G401 (cell line): ENCODE results near the gene LSP1. TPM values are rescaled to one million over a fixed set of nuclear protein-coding genes. Genes with fewer than 3 reads are reported as not detected.

Experiments used
- DNase-seq: peaks from one replicate; pipeline ENCODE4 v3.0.0-alpha.2; 2015; ENCODE audit warnings: low spot score
- in situ Hi-C: cut with HindIII; loops from 2 replicates; pipeline ENCODE4 v1.10.0; 2016; ENCODE audit warnings: low sequenced_read_pairs, mixed read lengths
- total RNA-seq: library from RNA; depleted of rRNA; stranded (reverse); fragments of >200 nt; shearing (Covaris generic); gene quantifications from 2 replicates; pipeline ENCODE4 v1.2.3, GENCODE V29; 2014

Gene LSP1
- total RNA-seq, 1 experiment from 2014 or later, result 0.20 TPM

DNA sequence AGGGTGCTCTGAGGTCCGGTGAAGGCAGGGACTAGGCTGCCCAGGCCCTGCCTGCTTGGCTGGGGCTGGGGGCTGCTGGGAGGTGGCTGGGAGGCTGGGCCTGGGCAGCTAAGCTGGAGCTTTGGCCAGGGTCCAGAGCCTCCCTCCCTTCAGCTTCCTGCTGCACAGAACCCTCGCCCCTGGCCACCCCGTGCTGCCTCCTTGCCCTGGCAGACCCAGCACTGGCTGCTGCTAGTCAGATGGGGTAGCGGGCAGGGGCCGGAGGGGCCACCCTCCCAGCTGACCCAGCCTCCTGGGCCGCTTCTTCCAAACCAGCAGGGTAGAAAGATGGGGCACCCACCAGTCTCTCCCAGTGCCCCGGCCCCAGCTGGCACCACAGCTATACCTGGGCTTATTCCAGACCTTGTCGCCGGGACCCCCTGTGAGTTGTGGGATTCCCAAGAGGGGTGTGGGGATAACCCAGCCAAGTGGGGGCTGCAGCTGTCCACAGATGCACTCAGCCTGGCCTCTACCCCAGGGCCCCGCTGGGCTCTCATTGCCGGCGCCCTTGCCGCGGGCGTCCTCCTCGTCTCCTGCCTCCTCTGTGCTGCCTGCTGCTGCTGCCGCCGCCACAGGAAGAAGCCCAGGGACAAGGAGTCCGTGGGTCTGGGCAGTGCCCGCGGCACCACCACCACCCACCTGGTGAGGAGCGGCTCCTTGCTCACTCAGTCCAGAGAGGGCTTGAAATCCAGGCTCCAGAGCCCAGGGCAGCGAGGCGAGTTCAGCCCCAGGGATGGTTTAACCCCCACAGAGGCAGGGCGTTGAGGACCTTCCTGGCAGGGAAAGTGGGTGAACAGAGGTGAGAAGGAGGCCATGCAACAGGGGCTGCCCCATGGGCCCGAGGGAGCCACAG, 17.9 kb upstream of the LSP1 start, which contains the start of gene SYT8:
SYT8 (plus strand) TSS at position 212 of the 892 bp plus-strand sequence; CDS start at position 328, 116 bp downstream.
- in situ Hi-C loops, result no loop called here
- no peak for DNase-seq

GRCh38 chr11:1835671-1836010, 17.2 kb upstream of the LSP1 start:
- in situ Hi-C loops, result no loop called here
- no peak for DNase-seq

DNA sequence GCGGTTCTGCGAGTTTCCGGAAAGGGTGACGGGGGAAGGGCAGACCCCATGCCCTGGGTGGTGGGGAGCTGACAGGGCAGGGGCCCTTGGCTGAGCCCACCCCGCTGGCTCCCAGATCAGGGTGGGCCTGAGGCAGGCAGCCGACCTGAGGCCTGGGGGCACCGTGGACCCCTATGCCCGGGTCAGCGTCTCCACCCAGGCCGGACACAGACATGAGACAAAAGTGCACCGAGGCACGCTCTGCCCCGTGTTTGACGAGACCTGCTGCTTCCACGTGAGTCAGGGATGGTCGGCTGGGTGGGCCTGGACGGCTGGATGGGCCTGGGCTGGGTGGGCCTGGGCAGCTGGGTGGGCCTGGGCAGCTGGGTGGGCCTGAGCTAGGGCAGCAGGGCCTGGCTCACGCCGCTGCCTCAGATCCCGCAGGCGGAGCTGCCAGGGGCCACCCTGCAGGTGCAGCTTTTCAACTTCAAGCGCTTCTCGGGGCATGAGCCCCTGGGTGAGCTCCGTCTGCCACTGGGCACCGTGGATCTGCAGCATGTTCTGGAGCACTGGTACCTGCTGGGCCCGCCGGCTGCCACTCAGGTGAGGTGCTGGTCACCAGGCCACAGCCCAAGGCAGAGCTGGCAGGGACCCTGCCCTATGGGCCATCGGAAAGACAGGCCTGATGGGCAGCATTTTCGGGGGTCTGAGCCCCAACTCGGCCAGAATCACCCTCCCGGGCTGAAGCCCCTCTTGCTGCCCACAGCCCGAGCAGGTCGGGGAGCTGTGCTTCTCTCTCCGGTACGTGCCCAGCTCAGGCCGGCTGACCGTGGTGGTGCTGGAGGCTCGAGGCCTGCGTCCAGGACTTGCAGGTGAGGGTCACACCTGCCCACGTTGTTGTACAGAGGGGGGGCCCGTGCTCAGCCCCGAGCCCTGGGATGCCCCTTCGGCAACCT, 16.6 kb upstream of the LSP1 start:
- peak; percentile 12 for DNase-seq
- in situ Hi-C loops, result no loop called here

GRCh38 chr11:1837171-1838076, 15.5 kb upstream of the LSP1 start:
- peak; percentile 19 for DNase-seq
- in situ Hi-C loops, result no loop called here

GRCh38 chr11:1838077-1838425, 14.8 kb upstream of the LSP1 start:
- no peak for DNase-seq
- in situ Hi-C loops, result no loop called here

- in situ Hi-C loops, result no loop called here
- DNase-seq, result no peak
Observed at GRCh38 chr11:1838426-1839144, 14.3 kb upstream of the LSP1 start, which contains the start of gene TNNI2. TNNI2 (plus strand) TSS chr11:1838981; CDS start chr11:1839697, 716 bp downstream.

GRCh38 chr11:1839204-1839923, 13.5 kb upstream of the LSP1 start:
- no peak for DNase-seq

DNA sequence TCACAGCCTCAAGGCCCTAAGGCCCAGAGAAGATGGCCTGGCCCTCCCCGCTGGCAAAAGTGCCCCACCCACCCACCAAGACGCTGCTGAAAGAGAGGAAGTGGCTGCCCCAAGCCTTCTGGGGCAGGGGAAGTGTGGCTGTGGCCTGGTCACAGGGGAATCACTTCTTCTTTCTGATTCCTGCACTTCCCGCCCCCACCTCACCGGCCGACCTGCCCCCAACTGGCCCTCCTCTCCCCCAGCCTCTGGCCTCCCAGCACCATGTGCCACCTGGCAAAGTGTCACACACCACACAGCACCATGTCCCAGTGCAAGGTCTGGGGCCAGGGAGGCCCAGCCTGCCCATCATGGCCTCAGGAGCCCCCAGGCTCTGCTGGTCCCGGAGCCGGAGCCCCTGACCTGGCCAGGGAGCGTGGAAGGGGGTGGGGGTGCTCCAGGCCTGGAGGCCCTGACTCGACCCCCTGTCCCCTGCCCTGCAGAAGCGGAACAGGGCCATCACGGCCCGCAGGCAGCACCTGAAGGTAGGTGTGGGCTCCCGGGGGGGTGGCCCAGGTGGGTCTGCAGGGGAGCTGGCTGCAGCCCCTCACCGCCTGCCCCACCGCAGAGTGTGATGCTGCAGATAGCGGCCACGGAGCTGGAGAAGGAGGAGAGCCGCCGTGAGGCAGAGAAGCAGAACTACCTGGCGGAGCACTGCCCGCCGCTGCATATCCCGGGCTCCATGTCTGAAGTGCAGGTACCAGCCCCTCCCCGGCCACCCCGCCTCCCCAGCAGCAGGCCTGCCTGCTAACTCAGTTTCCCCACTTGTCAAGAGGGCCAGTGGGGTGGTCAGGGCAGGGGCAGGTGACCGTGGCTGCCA, 12.7 kb upstream of the LSP1 start:
- DNase-seq, result no peak
- in situ Hi-C loops, result no loop called here

More at GRCh38 chr11:1839204-1839923, 13.5 kb upstream of the LSP1 start:
- in situ Hi-C loops, result no loop called here

- no peak for DNase-seq
- in situ Hi-C loops, result no loop called here
Observed at GRCh38 chr11:1840780-1841480, 12.0 kb upstream of the LSP1 start.

DNA sequence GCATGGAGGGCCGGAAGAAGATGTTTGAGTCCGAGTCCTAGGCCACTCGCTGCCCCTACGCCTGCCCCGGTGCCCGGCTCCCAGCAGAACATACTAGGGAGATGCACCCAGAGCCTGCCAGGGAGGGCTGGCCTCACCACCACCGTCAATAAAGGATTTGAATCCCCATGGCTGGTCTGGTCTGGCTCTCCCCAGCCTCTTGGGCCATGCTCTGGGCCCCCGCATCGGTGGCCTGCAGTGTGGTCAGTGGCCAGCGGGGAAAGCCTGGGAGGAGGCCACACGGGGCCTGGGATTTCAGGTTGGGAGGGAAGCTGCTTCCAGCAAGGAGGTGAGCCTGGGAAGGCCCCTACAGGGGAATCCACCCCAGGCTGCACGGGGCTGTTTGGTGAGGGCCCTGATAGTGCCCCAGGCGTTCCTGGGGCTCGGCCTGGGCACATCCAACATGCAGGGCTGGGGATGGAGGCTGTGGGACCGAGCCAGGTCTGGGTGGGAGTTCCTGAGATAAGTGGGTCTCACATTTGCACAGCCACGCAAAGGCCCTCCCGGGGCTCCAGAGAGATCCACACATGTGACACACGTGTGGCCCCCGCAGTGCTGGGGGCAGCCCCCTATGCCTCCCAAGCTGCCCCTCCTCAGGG, 11.3 kb upstream of the LSP1 start:
- DNase-seq, result no peak
- in situ Hi-C loops, result no loop called here

- no peak for DNase-seq
- in situ Hi-C loops, result no loop called here
Observed at GRCh38 chr11:1842149-1843097, 10.5 kb upstream of the LSP1 start.

DNA sequence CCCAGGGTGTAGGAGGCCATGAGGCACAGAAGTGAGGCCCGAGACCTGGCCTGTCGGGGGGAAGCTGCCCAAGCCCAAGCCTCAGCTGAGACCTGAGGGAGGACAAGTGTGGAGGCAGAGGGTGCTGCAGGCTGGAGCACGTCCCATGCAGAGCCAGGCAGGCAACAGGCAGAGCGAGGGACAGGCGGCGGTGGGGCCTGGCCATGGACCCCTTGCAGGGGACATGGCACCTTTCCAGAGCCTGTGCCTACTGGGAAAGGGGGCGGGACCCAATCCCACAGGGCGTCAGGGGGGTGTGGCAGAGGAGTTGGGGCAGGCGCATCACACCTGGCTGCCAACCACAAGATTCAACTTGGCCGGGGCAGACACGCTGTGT, 9.8 kb upstream of the LSP1 start:
- in situ Hi-C loops, result no loop called here
- DNase-seq, result no peak

DNA sequence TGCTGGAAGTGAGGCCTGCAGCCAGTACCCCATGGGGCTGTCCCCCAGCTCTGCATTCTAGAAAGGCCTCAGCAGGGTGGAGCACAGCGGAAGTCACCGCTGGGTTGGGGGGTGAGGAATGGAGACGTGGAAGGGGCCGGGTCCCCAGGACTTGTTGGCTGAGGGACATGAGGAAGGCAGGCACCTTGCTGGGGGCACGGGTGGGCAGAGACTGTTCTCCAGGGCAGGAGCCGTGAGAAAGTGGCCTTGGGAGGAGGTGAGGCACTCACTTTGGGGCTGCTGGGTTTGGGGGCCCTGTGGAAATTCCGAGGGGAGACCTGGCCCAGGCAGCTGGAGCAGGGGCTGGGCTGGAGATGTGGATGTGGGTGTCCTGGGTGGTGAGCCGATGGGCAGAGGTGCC, 9.1 kb upstream of the LSP1 start:
- no peak for DNase-seq
- in situ Hi-C loops, result no loop called here

DNA sequence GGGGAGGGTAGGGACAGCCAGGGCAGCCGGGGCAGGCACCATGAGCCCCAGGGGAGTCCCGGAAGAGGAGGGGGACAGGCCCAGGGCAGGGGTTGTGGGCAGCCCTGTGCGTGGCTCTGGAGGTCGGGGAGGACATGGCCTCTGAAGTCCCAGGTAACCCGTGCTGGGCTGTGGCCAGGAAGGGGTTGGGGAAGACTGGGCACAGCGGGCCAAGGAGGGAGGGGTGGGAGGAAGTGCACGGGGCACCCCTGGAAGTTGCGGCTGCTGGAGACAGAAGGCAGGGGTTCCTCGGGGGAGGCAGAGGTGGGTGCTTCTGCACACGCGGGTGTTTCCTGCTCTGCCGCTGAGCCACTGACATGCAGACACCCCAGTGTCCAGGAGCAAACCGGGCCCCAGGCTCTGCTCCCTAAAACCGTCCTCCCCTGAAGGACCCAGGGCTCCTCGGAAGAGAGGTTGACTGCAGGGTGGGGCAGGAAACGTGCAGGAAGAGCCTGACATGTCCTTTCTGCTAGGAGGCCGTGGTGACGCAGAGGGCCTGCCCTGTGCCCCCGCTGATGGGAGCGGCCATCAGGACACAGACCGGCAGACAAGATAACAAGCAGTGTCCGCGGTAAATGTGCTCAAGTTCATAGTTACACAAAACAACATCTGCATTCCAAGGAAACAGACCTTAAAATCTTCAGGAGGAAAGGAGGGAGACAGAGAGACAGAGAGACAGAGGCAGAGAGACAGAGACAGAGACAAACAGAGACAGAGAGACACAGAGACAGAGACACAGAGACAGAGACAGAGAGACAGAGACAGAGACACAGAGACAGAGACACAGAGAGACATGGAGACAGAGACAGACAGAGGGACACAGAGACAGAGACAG, 8.4 kb upstream of the LSP1 start:
- DNase-seq, result no peak
- in situ Hi-C loops, result no loop called here
